Esophagus muscularis mucosa (tissue), 4 donors: ENCODE data around the gene DAPK1.

Experiments used
- CTCF ChIP-seq, 3 experiments: fragments of 200-600 bp in 2 of 3; fragments of 450-650 bp in 1 of 3; sonication (generic) in 2 of 3; IDR thresholded peaks; one replicate each; pipeline ENCODE4 v1.5.1; 2017 to 2019; ENCODE audit warnings: antibody characterized with exemption in 3 of 3, mild to moderate bottlenecking in 2 of 3, moderate library complexity in 1 of 3
- EP300 ChIP-seq: sonication (generic); formaldehyde crosslinking; IDR thresholded peaks from one replicate; pipeline ENCODE4 v1.6.1; 2017; ENCODE audit warnings: antibody characterized with exemption
- POLR2A ChIP-seq: fragments of 450-650 bp; IDR thresholded peaks from one replicate; pipeline ENCODE4 v1.6.1; 2017; ENCODE audit warnings: antibody characterized with exemption, moderate library complexity, mild to moderate bottlenecking, low read depth
- POLR2AphosphoS5 ChIP-seq, 2 donors: sonication (generic); formaldehyde crosslinking; IDR thresholded peaks; one replicate each; pipeline ENCODE4 v1.6.1; 2017; ENCODE audit warnings: antibody characterized with exemption in 2 of 2

- TF ChIP-seq CTCF (IDR thresholded peaks at IDR 0.05) = no peak
- no peak for TF ChIP-seq POLR2A
- TF ChIP-seq POLR2AphosphoS5 (IDR thresholded peaks at IDR 0.05) = no peak
- no peak for TF ChIP-seq EP300
Measured at GRCh38 chr9:87661241-87661640, 163.6 kb downstream of the DAPK1 start.
